Suprapubic skin (tissue), 4 donors: ENCODE measurements around the gene TAS2R39.

Experiments used
- CTCF ChIP-seq, 2 donors: fragments of 200-600 bp in 1 of 2; fragments of 450-650 bp in 1 of 2; sonication (generic) in 1 of 2; IDR thresholded peaks; one replicate each; pipeline ENCODE4 v1.5.1; 2016 to 2019; ENCODE audit warnings: antibody characterized with exemption in 2 of 2, mild to moderate bottlenecking in 1 of 2, moderate library complexity in 1 of 2
- POLR2A ChIP-seq, 2 donors: fragments of 450-650 bp; IDR thresholded peaks; one replicate each; pipeline ENCODE4 v1.6.1; 2017; ENCODE audit warnings: antibody characterized with exemption in 2 of 2, mild to moderate bottlenecking in 2 of 2, moderate library complexity in 2 of 2
- POLR2AphosphoS5 ChIP-seq, 3 donors: sonication (generic); formaldehyde crosslinking; IDR thresholded peaks; one replicate each; pipeline ENCODE4 v1.6.1; 2017; ENCODE audit warnings: antibody characterized with exemption in 3 of 3

GRCh38 chr7:143205560-143206293, 22.5 kb downstream of the TAS2R39 start:
- TF ChIP-seq CTCF (IDR thresholded peaks at IDR 0.05): no peak
- no peak for TF ChIP-seq POLR2AphosphoS5 (IDR thresholded peaks at IDR 0.05)
- TF ChIP-seq POLR2A (IDR thresholded peaks at IDR 0.05): no peak
